Activated CD4-positive, alpha-beta T cell treated with anti-CD3 and anti-CD28 coated beads for 36 hours (primary cell): ENCODE results near the gene AKAIN1. TPM values are rescaled to one million over a fixed set of nuclear protein-coding genes. Genes with fewer than 3 reads are reported as not detected.

Experiments
- ATAC-seq: fragments of 200-7000 bp; cut with Tn5 transposase; one replicate; pipeline ENCODE4 v1.10.0; 2021; ENCODE audit warnings: mild to moderate bottlenecking, moderate library complexity
- CTCF ChIA-PET: fragments of 350-600 bp; sonication (Branson Sonifier 250); formaldehyde crosslinking; loops from one replicate; lab custom pipeline; 2021; ENCODE audit warnings: antibody characterized with exemption; lab: Charles Lee
- POLR2A ChIA-PET: fragments of 350-600 bp; sonication (Branson Sonifier 250); formaldehyde crosslinking; loops from one replicate; lab custom pipeline; 2021; ENCODE audit warnings: antibody characterized with exemption, inconsistent platforms; lab: Charles Lee
- DNase-seq: peaks from one replicate; pipeline ENCODE4 v3.0.0-alpha.2; 2020
- H3K27ac Mint-ChIP-seq: one replicate; pipeline ENCODE4 v1.8.0; 2021; ENCODE audit warnings: mixed read lengths
- H3K27me3 Mint-ChIP-seq: one replicate; pipeline ENCODE4 v1.8.0; 2021; ENCODE audit warnings: mixed read lengths
- H3K36me3 Mint-ChIP-seq: one replicate; pipeline ENCODE4 v1.8.0; 2021; ENCODE audit warnings: low read depth, mixed read lengths
- H3K4me1 Mint-ChIP-seq: one replicate; pipeline ENCODE4 v1.8.0; 2021; ENCODE audit warnings: mixed read lengths
- H3K4me3 Mint-ChIP-seq: one replicate; pipeline ENCODE4 v1.8.0; 2021; ENCODE audit warnings: mild to moderate bottlenecking, moderate library complexity, mixed read lengths
- H3K9me3 Mint-ChIP-seq: one replicate; pipeline ENCODE4 v1.8.0; 2021; ENCODE audit warnings: low read depth, mixed read lengths
- intact Hi-C, 2 experiments: fragments of 100-400 bp; cut with DNase I in 1 of 2; cut with micrococcal nuclease in 1 of 2; formaldehyde crosslinking; loops; one replicate each; pipeline versions ENCODE4 v1.14.2 to v1.15.1; 2022 to 2024; cut with DNase I, micrococcal nuclease
- total RNA-seq, 2 experiments: library from RNA; stranded (reverse); gene quantifications; one replicate each; pipeline ENCODE4 v1.2.3, GENCODE V29; 2021

AKAIN1 gene
- not detected for total RNA-seq

GRCh38 chr18:5197032-5197434 is at the start of gene AKAIN1:
Gene AKAIN1 (minus strand): TSS chr18:5197257. CDS start chr18:5197053, 204 bp downstream.
- CTCF ChIA-PET = interaction anchor here (0.8 kb wide), 2 partner anchors 19 to 40 kb away, joined by 3 read pairs; no protein-coding TSS in a partner anchor

DNA sequence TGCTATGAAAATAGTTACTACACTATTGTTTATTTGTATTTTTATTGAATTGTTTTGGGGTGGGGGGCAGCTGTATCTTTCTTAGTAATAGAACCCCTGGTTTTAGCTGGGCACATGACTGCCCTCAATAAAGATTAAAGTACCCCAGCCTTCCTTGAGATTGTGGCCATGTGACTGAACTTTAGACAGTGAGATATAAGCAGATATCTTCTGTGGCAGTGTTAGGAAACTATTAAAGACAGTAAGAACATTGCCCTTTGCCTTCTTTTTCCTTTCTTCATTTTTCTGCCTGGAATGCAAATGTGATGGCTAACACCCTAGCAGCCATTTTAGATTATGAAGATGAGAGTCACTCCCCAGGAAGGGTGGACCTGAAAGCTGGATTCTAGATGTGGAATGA is 47.9 kb upstream of the AKAIN1 start:
- ATAC-seq = no peak
- POLR2A ChIA-PET = no interaction called here
- intact Hi-C loops = no loop called here

More at GRCh38 chr18:5197032-5197434, at the start of gene AKAIN1:
- peaks cover 49% of the 10 kb centered on the region for H3K27me3 Mint-ChIP-seq
- ATAC-seq (peak; percentile 60), DNase-seq (peak; percentile 47)
- intact Hi-C loops = loop anchor here in 1 of 2 experiments (2.0 kb wide), 1 partner anchor 90 kb away; no protein-coding TSS in a partner anchor
- peak within 1 kb of the TSS; percentile 56 for H3K4me3 Mint-ChIP-seq
- no peak within 1 kb of the TSS for H3K27ac Mint-ChIP-seq
- peaks cover 3% of the 10 kb centered on the region for H3K36me3 Mint-ChIP-seq
- H3K4me1 Mint-ChIP-seq = peaks cover 15% of the 10 kb centered on the region
- H3K9me3 Mint-ChIP-seq = no peaks in the 10 kb centered on the region
- POLR2A ChIA-PET = no interaction called here

DNA sequence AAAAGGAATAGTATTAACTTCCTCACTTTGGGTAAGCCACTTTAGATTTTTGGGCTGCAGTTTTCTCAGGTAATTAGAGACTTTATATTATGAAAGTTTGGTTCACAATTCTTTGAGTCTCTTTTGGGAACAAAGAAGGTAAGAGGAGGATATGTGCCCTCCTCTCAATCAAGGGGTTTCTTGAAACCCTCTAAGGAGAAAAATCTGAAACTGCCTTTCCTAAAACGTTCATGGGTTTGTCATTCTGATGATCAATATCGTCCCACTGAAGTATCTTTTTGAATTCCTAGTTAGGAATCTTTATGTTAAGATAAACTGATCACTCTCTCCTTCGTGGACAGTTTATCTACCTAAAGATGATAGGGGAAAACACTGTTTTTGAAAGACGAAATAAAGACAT is 42.4 kb upstream of the AKAIN1 start:
- ChIA-PET POLR2A (no interaction called here), CTCF (no interaction called here)
- no peaks in the 10 kb centered on the region for H3K27me3 Mint-ChIP-seq
- peaks cover 34% of the 10 kb centered on the region for H3K4me1 Mint-ChIP-seq
- peak overlapping the region; percentile 67 for H3K27ac Mint-ChIP-seq
- DNase-seq (no peak), ATAC-seq (no peak)
- peaks cover 2% of the 10 kb centered on the region for H3K9me3 Mint-ChIP-seq
- intact Hi-C loops = loop anchor here (5.0 kb wide), 3 partner anchors 73 to 82 kb away; no protein-coding TSS in a partner anchor
- peak overlapping the region; percentile 93 for H3K4me3 Mint-ChIP-seq
- H3K36me3 Mint-ChIP-seq = peaks cover 51% of the 10 kb centered on the region

More for the DNA sequence above, 47.9 kb upstream of the AKAIN1 start:
- Mint-ChIP-seq H3K4me3 (no peak overlapping the region), H3K27me3 (no peaks in the 10 kb centered on the region), H3K27ac (no peak overlapping the region), H3K36me3 (peaks cover 40% of the 10 kb centered on the region), H3K4me1 (peaks cover 14% of the 10 kb centered on the region), H3K9me3 (peaks cover 1% of the 10 kb centered on the region)
- CTCF ChIA-PET = interaction anchor here (1.3 kb wide), 1 partner anchor 9 kb away, joined by 3 read pairs; no protein-coding TSS in a partner anchor
- no peak for DNase-seq

GRCh38 chr18:5238371-5238976 is 41.4 kb upstream of the AKAIN1 start:
- ChIA-PET CTCF (interaction anchor here (0.7 to 2.8 kb wide), 5 partner anchors 56 to 422 kb away, joined by 3 to 14 read pairs (median 3); partner anchors contain the start of gene ZBTB14), POLR2A (interaction anchor here (2.4 kb wide), 1 partner anchor 57 kb away, joined by 36 read pairs; the partner anchor contains the start of gene ZBTB14)
- Mint-ChIP-seq H3K27ac (peak overlapping the region; percentile 96), H3K4me1 (peaks cover 34% of the 10 kb centered on the region), H3K9me3 (peaks cover 2% of the 10 kb centered on the region), H3K4me3 (peak overlapping the region; percentile 93), H3K27me3 (peaks cover 3% of the 10 kb centered on the region), H3K36me3 (peaks cover 43% of the 10 kb centered on the region)
- ATAC-seq (peak; percentile 43), DNase-seq (peak; percentile 56)
- intact Hi-C loops = loop anchor here (1.0 to 5.0 kb wide), 4 partner anchors 58 to 81 kb away; no protein-coding TSS in a partner anchor

- peaks cover 3% of the 10 kb centered on the region for H3K27me3 Mint-ChIP-seq
- H3K36me3 Mint-ChIP-seq = peaks cover 40% of the 10 kb centered on the region
- intact Hi-C loops = loop anchor here (1.0 to 5.0 kb wide), 5 partner anchors 56 to 81 kb away; no protein-coding TSS in a partner anchor
- ChIA-PET CTCF (interaction anchor here (0.7 to 2.8 kb wide), 7 partner anchors 40 to 422 kb away, joined by 3 to 14 read pairs (median 3); partner anchors contain the start of gene ZBTB14), POLR2A (interaction anchor here (0.5 to 2.4 kb wide), 4 partner anchors 23 to 1989 kb away, joined by 3 to 36 read pairs (median 4); partner anchors contain the start of gene ZBTB14)
- peaks cover 2% of the 10 kb centered on the region for H3K9me3 Mint-ChIP-seq
- H3K4me1 Mint-ChIP-seq = peaks cover 34% of the 10 kb centered on the region
- peak overlapping the region; percentile 93 for H3K4me3 Mint-ChIP-seq
- peak overlapping the region; percentile 96 for H3K27ac Mint-ChIP-seq
- ATAC-seq = peak; percentile 94
- DNase-seq = peak; percentile 92
Measured at GRCh38 chr18:5237723-5238370, 40.8 kb upstream of the AKAIN1 start.

DNA sequence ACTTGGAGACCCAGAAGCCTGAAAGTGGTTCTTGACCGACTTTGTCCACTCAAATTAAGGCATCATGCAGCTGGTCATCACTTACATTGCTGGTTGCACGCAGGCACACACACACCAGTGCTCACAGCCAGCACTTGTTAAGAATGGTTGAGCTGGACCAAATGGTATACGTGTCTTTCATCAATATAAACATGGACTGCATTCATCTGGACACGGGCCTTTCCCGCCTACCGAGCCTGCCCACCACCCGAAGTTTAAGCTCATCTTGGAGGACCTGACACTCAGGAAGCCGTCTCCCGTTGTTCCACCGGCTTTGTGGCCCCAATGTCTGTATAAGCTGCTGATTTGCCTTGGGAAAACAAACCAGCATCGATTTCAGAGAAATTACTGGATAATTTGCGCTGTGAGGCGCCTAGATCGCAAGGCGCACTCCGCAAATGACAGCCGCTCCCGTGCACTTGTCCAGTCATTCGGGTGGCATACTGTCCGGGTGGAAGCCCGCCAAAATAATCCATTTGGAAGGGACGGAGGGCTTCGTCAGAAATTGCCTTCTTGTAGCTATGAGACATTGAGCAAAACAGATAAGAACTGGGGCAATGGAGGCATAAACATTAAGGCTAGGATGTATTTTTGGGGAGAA is 40.1 kb upstream of the AKAIN1 start:
- CTCF ChIA-PET = interaction anchor here (0.7 to 2.8 kb wide), 6 partner anchors 40 to 251 kb away, joined by 3 to 14 read pairs (median 3); partner anchors contain the start of gene ZBTB14
- peaks cover 34% of the 10 kb centered on the region for H3K36me3 Mint-ChIP-seq

DNA sequence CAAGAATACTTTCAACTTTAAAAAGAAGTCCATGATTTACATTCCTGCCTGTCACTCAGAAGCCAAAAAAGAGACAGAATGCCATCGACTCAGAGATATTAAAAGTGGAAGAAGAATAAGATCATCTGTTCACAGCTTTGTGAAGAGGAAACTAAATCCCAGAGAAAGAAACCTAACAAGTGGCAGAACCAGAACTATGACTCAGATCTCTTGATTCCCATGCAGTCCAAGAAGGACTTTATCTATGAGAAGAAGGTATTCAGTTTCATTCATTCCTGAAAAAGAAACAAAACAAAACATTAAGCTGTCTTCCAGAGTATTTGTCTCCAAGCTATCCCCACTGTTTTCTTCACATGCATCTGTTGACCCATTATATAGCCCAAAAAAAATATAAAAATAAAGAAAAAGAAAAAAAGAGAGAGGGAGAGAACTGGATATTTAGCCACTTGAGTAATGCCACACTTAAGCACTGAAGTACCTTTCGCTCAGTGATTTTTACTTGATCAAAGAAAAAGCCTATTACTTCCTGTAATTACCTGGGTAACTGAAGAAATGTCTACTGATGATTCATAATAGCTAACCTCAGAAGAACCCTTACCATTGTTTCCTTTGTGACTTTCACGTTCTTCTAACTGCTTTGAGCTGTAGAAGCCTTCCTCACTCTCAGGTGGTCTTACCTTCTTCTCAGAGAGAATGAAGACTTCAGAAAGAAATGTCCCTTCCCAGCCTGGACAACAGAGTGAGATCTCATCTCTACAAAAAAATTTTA is 17.7 kb upstream of the AKAIN1 start:
- H3K36me3 Mint-ChIP-seq = no peaks in the 10 kb centered on the region
- H3K9me3 Mint-ChIP-seq = no peaks in the 10 kb centered on the region
- intact Hi-C loops = no loop called here
- POLR2A ChIA-PET = interaction anchor here (0.7 kb wide), 1 partner anchor 23 kb away, joined by 4 read pairs; no protein-coding TSS in a partner anchor
- H3K4me3 Mint-ChIP-seq = no peak overlapping the region
- peaks cover 2% of the 10 kb centered on the region for H3K27me3 Mint-ChIP-seq
- DNase-seq (no peak), ATAC-seq (peak; percentile 90)
- CTCF ChIA-PET = interaction anchor here (0.8 to 1.6 kb wide), 5 partner anchors 11 to 678 kb away, joined by 3 read pairs; no protein-coding TSS in a partner anchor
- H3K27ac Mint-ChIP-seq = peak overlapping the region; percentile 48
- H3K4me1 Mint-ChIP-seq = peaks cover 19% of the 10 kb centered on the region

More for the DNA sequence above, 40.1 kb upstream of the AKAIN1 start:
- DNase-seq = no peak
- ATAC-seq = peak; percentile 37
- peak overlapping the region; percentile 93 for H3K4me3 Mint-ChIP-seq
- peaks cover 34% of the 10 kb centered on the region for H3K4me1 Mint-ChIP-seq
- peaks cover 2% of the 10 kb centered on the region for H3K9me3 Mint-ChIP-seq
- H3K27ac Mint-ChIP-seq = peak overlapping the region; percentile 96
- POLR2A ChIA-PET = interaction anchor here (0.5 to 2.4 kb wide), 4 partner anchors 22 to 1989 kb away, joined by 3 to 36 read pairs (median 4); partner anchors contain the start of gene ZBTB14
- peaks cover 3% of the 10 kb centered on the region for H3K27me3 Mint-ChIP-seq
- intact Hi-C loops = loop anchor here (1.0 to 5.0 kb wide), 4 partner anchors 57 to 80 kb away; no protein-coding TSS in a partner anchor

DNA sequence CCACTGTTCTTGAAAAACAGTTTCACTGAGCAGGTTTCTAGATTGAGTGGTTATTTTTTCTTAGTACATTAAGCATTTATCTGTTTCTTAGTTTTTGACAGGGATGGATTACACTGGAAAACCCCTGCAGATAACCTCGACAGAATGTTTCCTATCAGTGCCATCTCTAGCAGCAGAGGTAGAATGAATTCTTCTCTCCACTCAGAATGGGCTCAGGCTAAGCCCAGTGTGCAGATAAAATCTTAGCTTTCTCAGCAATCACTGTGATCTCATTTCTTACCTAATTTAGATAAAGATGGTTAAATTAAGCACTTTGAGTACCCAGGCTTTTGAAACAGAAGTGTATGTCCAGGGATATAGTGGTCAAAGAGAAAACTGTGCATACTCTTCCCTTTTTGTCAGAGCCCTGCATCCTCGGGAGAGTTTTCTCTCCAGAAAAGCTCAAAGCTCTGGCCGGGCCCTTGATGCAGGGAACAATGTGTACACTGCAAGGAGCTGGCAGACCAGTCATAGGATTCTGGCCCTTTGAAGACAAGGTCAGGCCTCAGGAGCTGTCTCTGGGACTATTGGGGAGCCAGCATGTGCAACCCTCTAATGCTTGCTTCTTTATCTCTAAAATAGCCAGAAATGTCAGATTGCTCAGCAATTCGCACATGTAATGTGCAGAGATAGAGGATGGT is 10.6 kb upstream of the AKAIN1 start:
- Mint-ChIP-seq H3K27ac (no peak overlapping the region), H3K4me3 (no peak overlapping the region), H3K27me3 (no peaks in the 10 kb centered on the region)

GRCh38 chr18:5198311-5198710 is 1.3 kb upstream of the AKAIN1 start:
- intact Hi-C loops = no loop called here
- Mint-ChIP-seq H3K36me3 (peaks cover 3% of the 10 kb centered on the region), H3K27me3 (peaks cover 49% of the 10 kb centered on the region), H3K4me1 (peaks cover 15% of the 10 kb centered on the region), H3K27ac (no peak overlapping the region), H3K9me3 (no peaks in the 10 kb centered on the region), H3K4me3 (no peak overlapping the region)
- DNase-seq (no peak), ATAC-seq (no peak)
- CTCF ChIA-PET = interaction anchor here (0.6 kb wide), 1 partner anchor 1592 kb away, joined by 3 read pairs; no protein-coding TSS in a partner anchor
- POLR2A ChIA-PET = no interaction called here

More for the DNA sequence above, 10.6 kb upstream of the AKAIN1 start:
- Mint-ChIP-seq H3K9me3 (no peaks in the 10 kb centered on the region), H3K4me1 (peaks cover 5% of the 10 kb centered on the region), H3K36me3 (no peaks in the 10 kb centered on the region)
- CTCF ChIA-PET = interaction anchor here (0.9 kb wide), 1 partner anchor 26 kb away, joined by 3 read pairs; no protein-coding TSS in a partner anchor
- POLR2A ChIA-PET = no interaction called here
- intact Hi-C loops = no loop called here
- ATAC-seq (no peak), DNase-seq (no peak)
